Activated T-helper 1 cell treated with Interleukin-2 at 50 U/mL for 16 hours (primary cell): ENCODE measurements around the gene SPATA24.
"Not testable (repeated sequence)": the region's sequence is repeated elsewhere in the genome, so short reads cannot be mapped to it uniquely, and the experiment has no call there.

Experiments
- DNase-seq: peaks from one replicate; pipeline ENCODE4 v3.0.0-alpha.2; 2020; ENCODE audit warnings: low read depth

SPATA24 gene

DNA sequence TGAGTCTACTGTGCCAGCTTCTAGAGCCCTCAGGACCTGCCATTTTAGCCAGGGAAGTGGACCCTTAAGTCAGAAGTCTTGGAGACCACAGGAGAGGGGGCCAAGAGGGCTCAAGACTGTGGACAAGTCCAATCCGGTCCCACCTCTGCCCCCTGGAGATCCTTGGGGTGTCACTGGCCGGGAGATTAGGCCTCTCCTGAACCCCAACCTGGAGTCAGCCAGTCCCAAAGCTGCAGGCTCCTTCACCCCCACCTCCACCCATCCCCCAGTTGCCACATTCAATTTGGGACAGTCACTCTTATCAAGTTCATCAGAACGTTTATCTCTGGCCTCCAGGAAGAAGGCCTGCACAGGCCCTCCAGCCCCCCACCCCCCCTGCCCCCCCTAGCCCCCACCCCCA, 21.1 kb downstream of the SPATA24 start:
- no peak for DNase-seq

DNA sequence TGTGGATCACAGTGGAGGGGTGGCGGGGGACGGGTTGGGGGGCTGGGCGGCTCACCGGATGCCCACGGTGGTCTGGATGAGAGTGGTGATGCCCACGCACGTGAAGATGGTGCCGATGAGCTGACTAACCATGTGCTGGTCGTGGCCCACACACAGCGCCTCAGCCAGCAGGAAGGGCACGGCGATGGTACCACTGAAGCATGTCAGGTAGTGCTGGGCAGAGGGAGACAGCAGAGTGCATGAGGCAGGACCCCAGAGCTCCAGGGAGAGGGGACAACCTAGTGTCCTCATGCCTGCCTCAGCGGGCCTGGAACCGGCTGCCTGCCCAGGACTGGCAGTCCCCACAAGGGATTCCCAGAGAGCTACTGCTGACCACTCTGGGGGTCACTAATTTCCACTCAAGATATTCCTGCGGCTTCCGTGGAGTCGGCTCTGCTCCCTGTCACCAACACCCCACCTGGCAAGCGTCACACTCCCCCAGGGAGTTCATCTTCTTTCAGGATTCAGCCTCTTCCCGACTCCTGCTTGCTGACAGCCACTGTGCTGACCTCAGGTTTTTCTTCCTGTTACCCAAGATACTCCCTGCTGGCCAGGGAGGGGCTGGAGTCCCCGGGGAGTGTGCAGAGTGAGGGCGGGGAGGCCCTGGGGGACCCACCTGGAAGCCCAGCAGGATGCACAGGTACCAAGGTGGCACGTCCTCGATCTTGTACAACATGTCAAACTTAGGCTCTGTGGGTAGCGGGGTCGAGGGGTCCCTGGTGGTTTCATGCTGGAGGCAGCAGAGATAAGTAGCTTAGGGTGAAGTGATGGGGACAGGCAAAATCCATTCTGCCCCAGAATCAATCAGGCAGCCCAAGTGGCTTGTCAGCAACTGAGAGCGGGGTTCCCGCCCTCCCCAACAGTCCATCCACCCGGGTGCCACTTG, 21.8 kb downstream of the SPATA24 start:
- DNase-seq = no peak

DNA sequence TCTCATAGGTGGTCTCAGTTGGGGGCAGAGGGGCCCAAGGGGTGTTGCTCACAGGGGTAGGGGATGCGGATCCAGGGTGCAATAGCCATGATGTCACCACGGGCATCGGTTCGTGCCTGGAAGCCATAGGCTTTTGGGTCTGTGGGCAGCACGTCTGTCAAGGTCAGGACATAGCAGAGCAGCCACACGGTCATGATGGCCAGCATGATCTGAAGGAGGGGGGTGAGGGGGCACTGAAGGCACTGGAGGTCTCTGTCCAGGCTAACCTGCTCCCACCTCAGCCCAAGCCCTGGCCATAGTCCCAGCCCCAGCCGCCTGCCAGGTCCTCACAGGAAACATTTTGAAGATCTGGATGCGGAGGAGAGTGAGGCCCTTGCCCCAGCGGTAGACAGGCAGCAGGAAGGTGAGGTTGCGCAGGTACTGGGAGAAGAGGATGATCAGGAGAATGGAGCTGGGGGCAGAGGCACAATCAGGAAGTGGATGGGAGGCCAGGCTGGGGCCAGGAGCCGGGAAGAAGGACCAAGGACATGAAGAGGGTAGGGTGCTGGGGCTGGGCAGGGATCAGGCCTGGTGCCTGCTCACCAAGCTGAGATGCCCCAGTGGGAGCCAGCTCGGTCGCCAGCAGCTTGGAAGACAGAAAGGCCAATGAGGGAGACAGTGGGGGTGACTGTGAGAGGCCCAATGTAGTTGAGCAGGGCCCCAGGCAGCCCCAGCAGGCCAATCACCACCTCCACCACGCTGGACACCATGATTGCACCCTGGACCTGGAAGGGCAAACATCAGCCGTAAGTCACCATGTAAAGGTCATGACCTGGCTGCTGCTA, 24.1 kb downstream of the SPATA24 start:
- no peak for DNase-seq

DNA sequence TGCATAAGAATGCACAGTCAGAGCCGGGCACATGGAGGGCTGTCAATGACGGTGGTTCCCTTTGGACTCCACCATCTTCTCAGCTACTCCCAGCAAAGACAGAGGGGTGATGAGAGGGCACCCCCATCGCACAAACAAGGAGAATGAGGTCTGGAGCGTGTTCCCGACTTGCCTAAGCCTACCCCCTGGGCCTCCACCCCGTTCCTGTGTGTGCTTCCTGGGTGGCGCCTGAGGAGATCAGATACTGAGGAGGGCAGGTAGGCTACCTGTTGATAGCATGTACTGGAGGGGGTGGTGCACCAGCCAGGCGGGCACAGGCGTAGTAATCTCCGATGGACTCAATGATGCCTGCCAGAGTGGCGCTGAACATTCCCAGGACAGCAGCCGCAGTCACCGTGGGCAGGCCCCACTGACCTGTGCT, 24.9 kb downstream of the SPATA24 start:
- DNase-seq = no peak

DNA sequence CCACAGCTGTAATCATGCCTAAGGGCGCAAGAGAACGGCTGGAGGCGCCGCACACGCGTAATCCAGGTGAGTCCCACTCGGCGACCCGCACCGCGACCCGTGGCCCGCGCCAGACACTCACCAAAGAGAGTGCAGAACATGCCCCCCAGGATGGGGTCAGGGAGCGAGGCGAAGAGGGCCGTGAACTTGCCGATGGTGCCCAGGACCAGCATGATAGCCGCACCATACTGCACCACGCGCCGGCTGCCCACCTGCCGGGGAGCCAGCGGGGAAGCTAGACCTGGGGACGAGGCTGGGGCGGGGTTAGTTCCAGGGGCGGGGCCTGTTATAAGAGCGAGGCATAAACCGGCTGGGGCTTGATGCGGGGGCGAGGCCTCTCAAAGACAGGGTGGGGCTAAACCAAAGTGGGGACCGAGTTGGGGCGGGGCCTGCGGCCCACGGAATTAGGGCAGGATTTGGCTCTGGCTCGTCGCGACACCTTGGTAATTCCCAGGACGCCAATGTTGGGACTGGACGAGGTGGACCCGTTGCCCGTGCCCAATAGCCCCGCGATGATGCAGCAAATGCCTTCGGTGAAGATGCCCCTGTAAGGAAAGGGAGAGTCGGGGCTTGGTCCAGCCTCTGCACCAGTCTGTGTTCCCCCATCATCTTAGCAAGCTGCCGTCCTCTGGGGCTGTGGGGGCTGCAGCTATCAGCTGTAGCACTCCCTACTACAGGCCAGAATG, 25.6 kb downstream of the SPATA24 start:
- no peak for DNase-seq

DNA sequence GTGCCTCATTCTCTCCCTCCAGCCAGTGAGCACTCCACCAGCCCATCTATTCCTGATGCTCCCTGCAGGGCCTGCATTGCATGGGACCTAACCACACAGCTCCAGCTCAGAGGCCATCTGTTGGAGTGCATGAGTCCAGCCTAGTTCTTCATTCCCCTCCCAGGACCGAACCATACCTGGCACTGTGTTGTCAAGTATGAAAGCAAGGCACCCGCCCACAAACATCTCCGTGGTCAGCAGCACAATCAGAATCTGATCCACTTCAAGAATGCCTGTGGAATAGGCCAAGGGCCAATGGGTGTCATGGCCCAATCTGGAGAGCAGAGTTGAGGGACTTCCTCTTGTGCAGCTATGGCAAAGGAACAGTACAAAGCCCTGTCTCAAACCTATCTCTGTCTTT, 26.7 kb downstream of the SPATA24 start:
- DNase-seq = no peak

DNA sequence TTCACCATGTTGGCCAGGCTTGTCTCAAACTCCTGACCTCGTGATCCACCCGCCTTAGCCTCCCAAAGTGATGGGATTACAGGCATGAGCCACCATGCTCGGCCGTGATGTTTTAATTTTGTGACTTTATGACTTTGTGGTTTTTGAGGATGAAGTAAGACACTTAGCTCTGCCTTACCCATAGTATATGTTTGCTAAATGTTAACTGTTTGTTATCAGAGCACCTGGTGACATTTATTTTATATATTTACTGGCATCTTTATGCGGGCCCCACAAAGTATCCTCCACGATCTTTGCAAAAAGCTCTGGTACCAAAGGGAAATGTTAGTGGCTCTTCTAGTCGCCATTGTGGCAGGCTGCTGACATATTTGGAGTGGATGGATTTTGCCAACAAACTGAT, 27.5 kb downstream of the SPATA24 start:
- no peak for DNase-seq

DNA sequence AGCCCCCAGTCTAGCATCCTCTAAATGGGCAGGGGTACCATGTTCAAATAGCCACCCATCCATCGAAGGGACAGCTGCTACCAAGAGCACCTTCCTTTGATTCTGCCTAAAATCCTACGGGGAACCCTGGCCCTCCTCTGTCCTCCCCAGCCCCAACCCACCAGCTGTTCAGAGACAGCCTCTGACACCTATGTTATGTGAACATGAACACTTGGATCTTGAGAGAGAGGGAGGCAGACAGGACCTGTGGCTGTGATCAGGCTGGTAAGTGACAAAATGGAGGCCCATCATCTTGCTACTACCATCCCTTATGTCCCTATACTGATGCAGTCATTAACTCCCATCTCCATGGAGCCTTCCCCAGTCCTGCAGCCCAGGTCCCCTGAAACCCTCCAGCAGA, 29.0 kb downstream of the SPATA24 start:
- DNase-seq = no peak

DNA sequence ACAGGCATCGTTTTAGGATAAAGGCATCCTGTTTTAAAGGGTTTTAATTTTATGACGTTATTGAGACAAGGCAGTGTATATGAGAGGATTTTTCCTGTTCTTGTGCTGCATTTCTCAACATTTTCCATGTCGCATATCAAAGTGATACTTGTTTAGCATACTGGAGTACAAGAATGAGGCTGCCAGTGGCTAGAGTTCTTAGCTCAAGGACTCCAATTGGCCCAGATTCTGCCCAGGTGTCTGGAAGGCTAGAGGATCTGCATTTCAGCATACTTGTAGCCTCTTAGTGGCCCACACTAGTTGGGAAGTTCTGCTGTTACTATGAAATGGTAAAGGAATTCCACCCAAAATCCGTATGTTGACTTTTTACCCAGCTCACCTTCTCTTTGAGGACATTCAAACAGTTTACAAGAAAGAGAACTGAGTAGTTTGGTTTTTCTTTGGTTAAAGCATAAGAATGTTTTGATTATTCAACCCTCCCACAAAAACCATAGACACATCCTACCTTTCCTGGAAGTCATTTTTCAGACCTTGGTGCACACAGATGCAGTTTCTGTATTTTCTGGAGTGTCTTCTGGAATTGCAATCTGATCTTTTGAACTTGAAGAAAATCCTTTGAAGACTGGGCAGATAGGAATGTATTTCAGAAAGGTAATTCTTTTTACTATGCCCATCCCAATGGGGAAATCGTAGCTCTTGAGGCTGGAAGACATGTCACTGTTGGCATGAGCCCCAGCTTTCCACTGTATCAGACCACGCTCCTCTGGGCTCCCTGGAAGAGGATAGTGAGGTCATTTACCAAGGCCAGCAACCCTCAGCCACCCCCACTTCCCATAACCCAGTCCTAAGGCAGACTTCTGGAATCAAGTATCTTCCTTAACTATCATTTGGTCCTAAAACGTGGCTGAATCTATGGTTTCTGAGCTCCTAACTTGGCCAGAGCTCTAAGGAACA, 32.1 kb downstream of the SPATA24 start:
- DNase-seq = no peak

DNA sequence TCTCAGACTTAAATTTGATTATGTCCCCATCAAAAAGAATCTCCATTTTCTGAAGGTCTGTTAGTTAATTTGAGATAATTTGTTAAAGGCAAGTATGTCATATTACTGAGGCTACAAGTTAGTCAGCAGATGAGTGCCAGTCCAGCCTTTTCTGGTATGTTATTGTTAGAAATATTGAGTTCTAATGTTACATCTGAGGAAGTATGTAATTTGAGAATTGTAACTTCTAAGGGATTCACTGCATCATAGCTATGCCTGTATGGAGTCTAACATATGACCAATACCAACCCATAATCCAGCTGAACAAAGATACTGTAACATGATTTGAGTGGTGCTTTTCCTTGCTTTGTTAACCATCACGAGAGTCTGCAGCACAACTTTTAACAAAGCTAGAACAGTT, 34.7 kb downstream of the SPATA24 start:
- DNase-seq = no peak

DNA sequence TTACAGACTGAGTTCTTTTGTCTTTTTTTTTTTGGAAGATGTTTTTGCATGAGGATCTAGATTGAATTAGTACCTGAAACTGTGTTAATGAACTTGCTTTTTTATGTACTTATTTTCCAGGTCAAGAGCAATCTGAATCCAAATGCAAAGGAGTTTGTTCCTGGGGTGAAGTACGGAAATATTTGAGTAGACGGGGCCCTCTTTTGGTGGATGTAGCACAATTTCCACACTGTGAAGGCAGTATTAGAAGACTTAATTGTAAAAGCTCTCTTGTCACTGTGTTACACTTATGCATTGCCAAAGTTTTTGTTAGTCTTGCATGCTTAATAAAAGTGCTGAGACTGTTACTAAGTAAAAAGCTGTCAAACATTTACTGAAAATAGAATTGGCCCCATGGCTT, 35.3 kb downstream of the SPATA24 start:
- no peak for DNase-seq

DNA sequence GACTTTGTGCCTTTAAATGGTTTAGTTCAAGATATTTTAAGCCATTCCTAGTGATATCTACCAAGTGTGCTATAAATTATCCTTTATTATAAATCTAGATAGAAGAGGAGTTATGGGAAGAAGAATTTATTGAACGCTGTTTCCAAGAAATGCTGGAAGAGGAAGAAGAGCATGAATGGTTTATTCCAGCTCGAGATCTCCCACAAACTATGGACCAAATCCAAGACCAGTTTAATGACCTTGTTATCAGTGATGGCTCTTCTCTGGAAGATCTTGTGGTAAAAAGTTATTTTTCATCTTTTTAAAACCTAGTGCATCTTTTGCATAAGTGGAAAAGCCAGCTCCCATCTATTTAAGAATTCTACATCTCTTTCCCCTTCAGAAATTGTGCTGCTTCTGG, 39.4 kb downstream of the SPATA24 start:
- no peak for DNase-seq

DNA sequence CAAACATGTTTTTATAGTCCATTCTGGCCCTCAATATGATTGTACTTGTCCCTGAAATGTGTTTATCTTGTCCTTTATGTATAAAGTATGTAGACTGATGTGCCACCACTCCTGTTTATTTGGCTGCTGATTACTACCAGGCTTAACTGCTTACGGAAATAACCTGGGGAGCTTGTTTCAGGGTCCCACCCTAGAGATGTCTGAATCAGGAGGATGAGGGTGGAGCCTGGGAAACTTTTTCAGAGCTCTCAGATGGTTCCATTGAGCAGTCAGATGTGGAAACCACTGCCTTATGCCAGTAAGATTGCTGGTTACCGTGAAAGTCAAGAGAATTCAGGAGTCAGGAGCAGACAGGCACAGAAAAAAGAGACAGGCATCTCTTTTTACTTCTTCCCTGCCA, 40.0 kb downstream of the SPATA24 start:
- no peak for DNase-seq

DNA sequence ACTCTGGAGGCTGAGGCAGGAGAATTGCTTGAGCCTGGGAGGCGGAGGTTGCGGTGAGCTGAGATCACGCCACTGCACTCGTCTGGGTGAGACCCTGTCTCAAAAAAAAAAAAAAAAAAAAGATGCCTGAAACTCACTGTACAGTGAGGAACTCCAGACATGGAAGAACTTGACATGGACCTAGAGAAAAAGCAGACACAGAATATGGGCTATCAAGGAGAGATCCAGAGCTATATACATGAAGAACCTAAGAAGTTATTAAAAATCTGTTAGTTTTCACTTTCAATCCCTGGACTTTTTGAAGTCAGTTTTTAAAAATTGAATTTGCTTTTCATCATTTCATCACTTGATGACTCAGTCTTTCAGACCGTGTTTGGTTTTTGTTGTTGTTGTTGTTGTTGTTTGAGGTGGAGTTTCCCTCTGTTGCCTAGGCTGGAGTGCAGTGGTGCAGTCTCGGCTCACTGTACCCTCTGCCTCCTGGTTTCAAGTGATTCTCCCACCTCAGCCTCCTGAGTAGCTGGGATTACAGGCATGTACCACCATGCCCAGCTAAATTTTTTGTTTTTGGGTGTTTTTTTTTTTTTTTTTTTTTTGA, 42.0 kb downstream of the SPATA24 start:
- DNase-seq = no peak

DNA sequence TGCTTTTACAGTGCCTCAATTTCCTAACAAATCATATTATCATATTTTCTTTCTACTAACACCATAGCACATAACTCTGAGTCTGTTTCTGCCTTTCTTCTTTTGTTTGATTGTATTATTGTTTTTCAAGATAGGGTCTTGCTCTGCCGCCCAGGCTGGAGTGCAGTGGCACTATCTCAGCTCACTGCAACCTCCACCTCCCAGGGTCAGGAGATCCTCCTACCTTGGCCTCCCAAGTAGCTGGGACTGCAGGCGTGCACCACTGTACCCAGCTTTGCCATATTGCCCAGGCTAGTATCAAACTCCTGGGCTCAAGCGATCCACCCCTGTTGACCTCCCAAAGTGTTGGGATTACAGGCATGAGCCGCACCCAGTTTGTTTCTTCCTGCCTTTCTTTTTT, 43.5 kb downstream of the SPATA24 start:
- DNase-seq = no peak

DNA sequence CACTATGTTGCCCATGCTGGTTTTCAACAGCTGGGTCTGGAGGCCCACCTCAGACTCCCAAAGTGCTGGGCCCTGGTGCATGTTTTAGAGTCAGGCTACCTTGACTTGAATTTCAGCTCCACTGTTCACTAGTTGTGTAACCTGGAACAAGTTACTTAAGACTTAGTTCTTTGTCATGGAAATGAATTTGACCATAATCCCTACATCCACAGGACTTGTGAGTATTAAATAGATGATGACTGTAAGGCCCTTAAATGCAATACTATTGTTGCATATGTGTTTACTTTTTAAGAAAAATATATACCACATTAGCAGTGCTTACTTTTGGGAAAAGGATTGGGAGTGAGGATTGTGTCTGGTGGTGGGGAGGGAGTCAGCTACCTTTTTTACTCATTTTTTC, 45.8 kb downstream of the SPATA24 start:
- DNase-seq = no peak

DNA sequence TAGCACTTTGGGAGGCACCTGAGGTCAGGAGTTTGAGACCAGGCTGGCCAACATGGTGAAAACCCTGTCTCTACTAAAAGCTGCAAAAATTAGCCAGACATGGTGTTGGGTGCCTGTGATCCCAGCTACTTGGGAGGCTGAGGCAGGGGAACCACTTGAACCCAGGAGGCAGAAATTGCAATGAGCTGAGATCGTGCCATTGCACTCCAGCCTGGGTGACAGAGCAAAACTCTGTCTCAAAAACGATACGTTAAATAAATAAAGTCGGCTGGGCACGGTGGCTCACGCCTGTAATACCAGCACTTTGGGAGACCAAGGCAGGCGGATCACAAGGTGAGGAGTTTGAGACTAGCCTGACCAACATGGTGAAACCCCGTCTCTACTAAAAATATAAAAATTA, 48.0 kb downstream of the SPATA24 start:
- not testable (repeated sequence) for DNase-seq

DNA sequence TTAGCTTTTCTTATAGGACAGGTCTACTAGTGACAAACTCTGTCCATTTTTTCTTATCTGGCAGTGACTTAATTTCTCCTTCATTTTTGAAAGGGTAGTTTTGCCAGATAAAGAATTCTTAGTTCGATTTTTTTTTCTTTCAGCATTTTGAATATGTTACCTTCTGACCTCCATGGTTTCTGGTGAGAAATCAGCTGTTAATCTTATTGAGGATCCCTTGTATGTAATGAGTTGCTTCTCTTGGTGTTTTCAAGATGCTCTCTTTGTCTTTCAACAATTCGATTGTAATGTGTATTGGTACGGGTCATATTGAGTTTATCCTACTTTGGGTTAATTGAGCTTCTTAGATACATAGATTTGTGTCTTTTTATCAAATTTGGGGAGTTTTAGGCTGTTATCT, 49.7 kb downstream of the SPATA24 start:
- DNase-seq = no peak

DNA sequence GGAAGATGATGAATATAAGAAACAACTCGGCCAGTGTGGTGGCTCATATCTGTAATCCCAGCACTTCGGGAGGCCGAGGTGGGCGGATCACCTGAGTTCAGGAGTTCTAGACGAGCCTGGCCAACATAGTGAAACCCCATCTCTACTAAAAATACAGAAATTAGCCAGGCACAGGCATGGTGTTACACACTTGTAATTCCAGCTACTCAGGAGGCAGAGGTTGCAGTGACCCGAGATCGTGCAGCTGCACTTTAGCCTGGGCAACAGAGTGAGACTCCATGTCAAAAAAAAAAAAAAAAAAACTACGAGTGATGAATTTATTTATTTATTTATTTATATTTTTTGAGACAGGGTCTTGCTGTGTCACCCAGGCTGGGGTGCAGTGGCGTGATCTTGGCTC, 56.0 kb downstream of the SPATA24 start:
- DNase-seq = not testable (repeated sequence)
